HG03139 (cell line): ENCODE data around the gene SMAD6.
A peak's percentile ranks its signal among the peaks of the same experiment; 100 is the strongest.
"Not testable (repeated sequence)": the region's sequence is repeated elsewhere in the genome, so short reads cannot be mapped to it uniquely, and the experiment has no call there.

Source experiments
- ATAC-seq: cut with Tn5 transposase; IDR thresholded peaks from one replicate; pipeline ENCODE4 v1.9.1; 2021; ENCODE audit not compliant: unreplicated experiment

The SMAD6 gene

GRCh38 chr15:66756295-66756694 is 54.3 kb downstream of the SMAD6 start:
- ATAC-seq: no peak

GRCh38 chr15:66757030-66757429 is 55.0 kb downstream of the SMAD6 start:
- no peak for ATAC-seq

- ATAC-seq: no peak
Measured at GRCh38 chr15:66757521-66757920, 55.5 kb downstream of the SMAD6 start.

GRCh38 chr15:66758217-66758616 is 56.2 kb downstream of the SMAD6 start:
- not testable (repeated sequence) for ATAC-seq

GRCh38 chr15:66758844-66759243 is 56.8 kb downstream of the SMAD6 start:
- no peak for ATAC-seq

GRCh38 chr15:66760097-66760967 is 58.3 kb downstream of the SMAD6 start:
- no peak for ATAC-seq

GRCh38 chr15:66760968-66761725 is 59.1 kb downstream of the SMAD6 start:
- ATAC-seq: no peak

GRCh38 chr15:66761726-66762595 is 59.9 kb downstream of the SMAD6 start:
- no peak for ATAC-seq

- ATAC-seq: no peak
Measured at GRCh38 chr15:66763186-66764071, 61.4 kb downstream of the SMAD6 start.

- no peak for ATAC-seq
Measured at GRCh38 chr15:66764072-66764786, 62.2 kb downstream of the SMAD6 start.

- peak; percentile 48 for ATAC-seq
Measured at GRCh38 chr15:66765478-66766281, 63.6 kb downstream of the SMAD6 start.

- ATAC-seq: no peak
Measured at GRCh38 chr15:66766282-66767230, 64.5 kb downstream of the SMAD6 start.

- no peak for ATAC-seq
Measured at GRCh38 chr15:66767240-66767659, 65.2 kb downstream of the SMAD6 start.

- ATAC-seq: no peak
Measured at GRCh38 chr15:66768987-66769386, 67.0 kb downstream of the SMAD6 start.

GRCh38 chr15:66770518-66771350 is 68.7 kb downstream of the SMAD6 start:
- ATAC-seq: no peak

- no peak for ATAC-seq
Measured at GRCh38 chr15:66771351-66771650, 69.3 kb downstream of the SMAD6 start.

- no peak for ATAC-seq
Measured at GRCh38 chr15:66772604-66773128, 70.6 kb downstream of the SMAD6 start.
